Head of caudate nucleus (tissue), 42 donors: ENCODE results near the gene SENP6.
A peak's percentile ranks its signal among the peaks of the same experiment; 100 is the strongest.
"Not testable (repeated sequence)": the region's sequence is repeated elsewhere in the genome, so short reads cannot be mapped to it uniquely, and the experiment has no call there.

Source experiments
- DNase-seq, 42 donors: peaks; one replicate each; pipeline versions ENCODE4 v3.0.0 to v3.0.0-alpha.2; 2020 to 2021; ENCODE audit warnings: mixed read lengths in 7 of 42
- intact Hi-C: fragments of 100-400 bp; cut with DNase I; formaldehyde crosslinking; loops from one replicate; pipeline ENCODE4 v1.15.0; 2022

The SENP6 gene, protein sequence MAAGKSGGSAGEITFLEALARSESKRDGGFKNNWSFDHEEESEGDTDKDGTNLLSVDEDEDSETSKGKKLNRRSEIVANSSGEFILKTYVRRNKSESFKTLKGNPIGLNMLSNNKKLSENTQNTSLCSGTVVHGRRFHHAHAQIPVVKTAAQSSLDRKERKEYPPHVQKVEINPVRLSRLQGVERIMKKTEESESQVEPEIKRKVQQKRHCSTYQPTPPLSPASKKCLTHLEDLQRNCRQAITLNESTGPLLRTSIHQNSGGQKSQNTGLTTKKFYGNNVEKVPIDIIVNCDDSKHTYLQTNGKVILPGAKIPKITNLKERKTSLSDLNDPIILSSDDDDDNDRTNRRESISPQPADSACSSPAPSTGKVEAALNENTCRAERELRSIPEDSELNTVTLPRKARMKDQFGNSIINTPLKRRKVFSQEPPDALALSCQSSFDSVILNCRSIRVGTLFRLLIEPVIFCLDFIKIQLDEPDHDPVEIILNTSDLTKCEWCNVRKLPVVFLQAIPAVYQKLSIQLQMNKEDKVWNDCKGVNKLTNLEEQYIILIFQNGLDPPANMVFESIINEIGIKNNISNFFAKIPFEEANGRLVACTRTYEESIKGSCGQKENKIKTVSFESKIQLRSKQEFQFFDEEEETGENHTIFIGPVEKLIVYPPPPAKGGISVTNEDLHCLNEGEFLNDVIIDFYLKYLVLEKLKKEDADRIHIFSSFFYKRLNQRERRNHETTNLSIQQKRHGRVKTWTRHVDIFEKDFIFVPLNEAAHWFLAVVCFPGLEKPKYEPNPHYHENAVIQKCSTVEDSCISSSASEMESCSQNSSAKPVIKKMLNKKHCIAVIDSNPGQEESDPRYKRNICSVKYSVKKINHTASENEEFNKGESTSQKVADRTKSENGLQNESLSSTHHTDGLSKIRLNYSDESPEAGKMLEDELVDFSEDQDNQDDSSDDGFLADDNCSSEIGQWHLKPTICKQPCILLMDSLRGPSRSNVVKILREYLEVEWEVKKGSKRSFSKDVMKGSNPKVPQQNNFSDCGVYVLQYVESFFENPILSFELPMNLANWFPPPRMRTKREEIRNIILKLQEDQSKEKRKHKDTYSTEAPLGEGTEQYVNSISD

DNA sequence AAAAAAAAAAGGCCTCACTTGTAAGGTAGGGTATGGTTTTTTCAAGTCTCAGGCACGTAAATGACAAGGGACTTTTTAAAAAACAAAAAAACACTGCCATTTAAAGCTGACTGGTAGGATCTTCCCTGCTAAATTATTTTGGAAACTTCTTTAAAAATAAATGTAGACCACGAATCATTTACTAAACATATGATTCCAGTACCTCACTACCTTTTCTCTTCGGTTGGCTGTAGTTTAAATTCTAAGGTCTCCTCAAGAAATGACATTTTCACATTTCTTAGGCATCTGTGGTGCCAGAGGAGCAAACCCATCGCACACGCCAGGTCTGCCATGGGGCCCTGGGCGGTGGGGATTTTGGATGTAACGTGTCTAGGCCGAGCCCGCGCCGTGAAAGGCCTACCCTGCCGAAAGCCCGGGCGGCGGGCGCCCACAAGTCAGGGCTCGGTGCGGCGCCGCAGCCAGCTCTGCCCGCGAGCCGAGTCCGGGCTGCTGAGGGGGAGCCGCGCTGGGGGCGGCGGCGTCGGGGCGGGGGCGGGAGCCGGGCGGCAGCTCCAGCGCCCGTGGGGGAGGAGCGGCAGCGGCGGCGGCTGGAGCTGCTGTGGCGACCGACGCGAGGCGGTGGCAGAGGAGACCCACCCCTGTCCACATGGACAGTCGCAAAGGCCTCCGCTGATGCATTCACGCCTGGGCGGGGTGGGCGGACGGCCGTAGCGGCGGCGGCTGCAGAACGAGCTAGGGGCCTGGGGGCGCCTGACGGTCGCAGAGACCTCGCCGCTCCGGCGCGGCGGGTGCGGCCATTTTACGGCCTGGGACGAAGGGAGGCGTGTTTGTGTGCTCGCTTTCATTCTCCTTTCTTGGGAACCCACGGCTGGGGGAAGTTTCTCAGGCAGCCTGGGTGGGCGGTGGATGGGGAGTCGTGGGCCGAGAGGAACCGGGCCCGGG, at the start of gene SENP6:
Gene SENP6 (plus strand): TSS at position 577 of the 942 bp plus-strand sequence. CDS start 645 bp downstream, outside the sequence.
- peak; percentile 46 to 90 (median 80) for DNase-seq
- intact Hi-C loops = loop anchor here (10.0 kb wide), 2 partner anchors 143 to 317 kb away; partner anchors contain the start of genes MYO6 and TMEM30A

DNA sequence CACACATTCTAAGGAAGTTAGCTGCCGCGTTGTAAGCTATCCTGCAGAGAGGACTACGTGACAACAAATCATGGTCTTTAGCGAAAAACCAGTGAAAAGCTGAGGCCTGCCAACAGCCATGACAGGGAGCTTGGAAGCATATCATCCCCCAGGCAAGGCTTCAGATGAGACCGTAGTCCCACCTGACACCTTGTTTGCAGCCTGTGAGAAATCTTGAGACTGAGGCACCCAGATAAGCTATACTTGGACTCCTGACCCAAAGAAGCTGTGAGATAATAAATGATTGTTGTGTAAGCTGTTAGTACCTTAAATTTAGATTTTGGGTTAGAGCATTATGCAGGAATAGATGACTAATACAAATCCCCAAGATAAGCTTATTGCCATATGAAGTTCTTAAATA, 45.4 kb upstream of the SENP6 start:
- intact Hi-C loops = no loop called here
- no peak for DNase-seq

DNA sequence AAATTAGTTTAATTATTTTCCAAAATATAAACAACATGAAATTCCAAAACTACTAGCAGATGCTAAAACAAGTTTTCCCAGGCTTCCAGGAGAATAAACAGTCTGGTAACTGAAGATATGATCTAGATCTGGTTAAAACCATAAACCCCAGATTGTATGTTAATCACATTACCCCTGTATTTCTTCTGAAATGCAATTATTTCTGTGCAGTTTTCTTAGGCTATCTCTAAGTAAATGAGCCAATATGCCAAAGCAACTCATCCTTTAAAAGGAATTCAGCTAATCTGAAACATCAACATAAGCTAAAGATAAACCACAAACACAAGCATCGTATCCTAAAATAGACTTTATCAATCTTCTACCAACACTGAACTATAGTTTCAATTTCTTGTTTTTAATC, 44.6 kb upstream of the SENP6 start:
- DNase-seq = no peak
- intact Hi-C loops = no loop called here

DNA sequence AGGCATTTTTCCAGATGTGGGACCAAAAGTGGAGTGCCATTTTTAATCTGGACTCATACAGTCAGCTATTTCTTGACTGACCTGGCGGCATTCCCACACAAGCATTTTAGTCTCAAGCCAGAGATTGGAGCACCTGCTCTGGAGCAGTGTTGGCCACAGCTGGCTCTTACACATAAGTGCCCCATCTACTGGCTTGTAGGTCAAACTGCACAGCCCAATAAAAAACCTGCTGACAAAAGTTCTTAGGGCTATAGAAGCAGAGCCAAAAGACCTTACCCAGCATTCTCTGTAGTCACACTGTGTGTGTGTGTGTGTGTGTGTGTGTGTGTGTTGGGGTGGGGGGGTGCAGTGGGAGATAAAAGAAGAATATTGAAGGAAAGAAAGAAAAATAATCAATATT, 38.6 kb upstream of the SENP6 start:
- DNase-seq = no peak
- intact Hi-C loops = no loop called here

- no peak for DNase-seq
- intact Hi-C loops = no loop called here
Measured at GRCh38 chr6:75566137-75566767, 35.4 kb upstream of the SENP6 start.

DNA sequence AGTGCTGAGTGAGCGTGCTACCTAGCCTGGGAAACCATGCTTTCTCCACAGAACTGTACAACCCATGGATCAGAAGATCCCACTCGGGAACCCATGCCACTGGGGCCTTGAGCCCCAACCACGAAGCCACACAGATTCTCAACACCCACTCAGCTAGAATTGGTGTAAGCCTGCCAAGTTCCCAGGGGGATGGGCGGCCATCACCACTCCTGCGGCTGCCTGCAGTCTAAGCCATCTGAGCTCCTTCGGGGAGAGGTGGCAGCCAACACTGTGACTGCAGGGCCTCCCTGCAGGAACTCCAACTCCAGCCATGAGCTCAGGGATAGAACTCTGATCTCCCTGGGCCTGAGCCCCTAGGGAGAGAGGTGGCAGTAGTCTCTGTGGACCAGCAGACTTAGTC, 33.6 kb upstream of the SENP6 start:
- DNase-seq = no peak
- intact Hi-C loops = no loop called here

DNA sequence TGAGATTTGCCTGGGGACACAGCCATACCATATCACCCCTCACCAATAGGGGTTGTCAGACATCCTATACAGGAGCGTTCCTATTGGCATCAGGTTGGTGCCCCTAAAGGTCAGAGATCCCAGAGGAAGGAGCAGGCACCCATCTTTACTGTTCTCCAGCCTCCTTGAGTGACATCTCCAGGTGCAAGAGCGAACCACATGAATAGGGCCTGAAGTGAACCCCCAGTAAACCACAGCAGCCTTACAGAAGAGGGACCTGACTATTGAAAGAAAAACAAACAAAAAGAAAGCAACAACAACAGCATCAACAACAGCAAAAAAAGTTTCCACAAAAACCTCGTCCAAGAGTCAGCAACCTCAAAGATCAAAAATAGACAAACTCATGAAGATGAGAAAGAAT, 32.7 kb upstream of the SENP6 start:
- DNase-seq = no peak
- intact Hi-C loops = no loop called here

DNA sequence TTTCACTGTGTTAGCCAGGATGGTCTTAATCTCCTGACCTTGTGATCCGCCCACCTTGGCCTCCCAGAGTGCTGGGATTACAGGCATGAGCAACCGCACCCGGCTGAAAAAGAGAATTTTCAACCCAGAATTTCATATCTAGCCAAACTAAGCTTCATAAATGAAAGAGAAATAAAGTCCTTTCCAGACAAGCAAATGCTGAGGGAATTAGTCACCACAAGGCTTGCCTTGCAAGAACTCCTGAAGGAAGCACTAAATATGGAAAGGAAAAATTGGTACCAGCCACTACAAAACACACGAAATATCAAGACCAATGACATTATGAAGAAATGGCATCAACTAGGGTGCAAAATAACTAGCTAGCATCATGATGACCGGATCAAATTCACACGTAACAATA, 31.0 kb upstream of the SENP6 start:
- DNase-seq = not testable (repeated sequence)

DNA sequence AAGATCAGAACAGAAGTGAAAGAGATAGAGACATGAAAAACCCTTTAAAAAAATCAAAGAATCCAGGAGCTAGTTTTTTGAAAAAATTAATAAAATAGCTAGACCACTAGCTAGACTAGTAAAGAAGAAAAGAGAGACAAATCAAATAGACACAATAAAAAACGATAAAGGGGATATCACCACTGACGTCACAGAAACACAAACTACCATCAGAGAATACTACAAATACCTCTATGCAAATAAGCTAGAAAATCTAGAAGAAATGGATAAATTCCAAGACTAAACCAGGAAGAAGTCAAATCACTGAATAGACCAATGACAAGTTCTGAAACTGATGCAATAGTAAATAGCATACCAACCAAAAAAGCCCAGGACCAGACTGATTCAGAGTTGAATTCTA, 29.6 kb upstream of the SENP6 start:
- intact Hi-C loops = no loop called here

More for the DNA sequence above, 31.0 kb upstream of the SENP6 start:
- intact Hi-C loops = not testable (repeated sequence)

GRCh38 chr6:75579951-75580350, 21.7 kb upstream of the SENP6 start:
- no peak for DNase-seq
- intact Hi-C loops = no loop called here

More for the DNA sequence above, 29.6 kb upstream of the SENP6 start:
- no peak for DNase-seq

DNA sequence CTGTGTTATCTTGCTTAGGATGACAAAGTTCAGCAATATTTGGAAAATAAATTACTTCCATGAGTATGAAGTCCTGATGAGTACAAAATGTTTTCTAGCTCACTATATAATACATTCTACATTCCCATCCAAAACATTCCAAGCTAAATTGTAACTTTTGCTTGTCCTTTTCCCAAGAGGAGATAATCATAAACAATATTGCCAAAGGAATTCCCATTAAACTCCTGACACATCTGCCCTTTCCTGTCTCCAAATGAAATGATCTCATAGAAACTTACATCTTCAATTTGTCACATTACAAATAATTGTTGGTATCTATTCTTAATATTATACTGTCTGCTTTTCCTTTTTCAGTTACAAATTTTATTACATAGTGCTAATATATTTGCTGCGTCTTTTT, 20.4 kb upstream of the SENP6 start:
- no peak for DNase-seq
- intact Hi-C loops = no loop called here

GRCh38 chr6:75584552-75584951, 17.1 kb upstream of the SENP6 start:
- DNase-seq, intact Hi-C loops: not testable (repeated sequence)

GRCh38 chr6:75588948-75589347, 12.7 kb upstream of the SENP6 start:
- intact Hi-C loops = no loop called here
- no peak for DNase-seq

DNA sequence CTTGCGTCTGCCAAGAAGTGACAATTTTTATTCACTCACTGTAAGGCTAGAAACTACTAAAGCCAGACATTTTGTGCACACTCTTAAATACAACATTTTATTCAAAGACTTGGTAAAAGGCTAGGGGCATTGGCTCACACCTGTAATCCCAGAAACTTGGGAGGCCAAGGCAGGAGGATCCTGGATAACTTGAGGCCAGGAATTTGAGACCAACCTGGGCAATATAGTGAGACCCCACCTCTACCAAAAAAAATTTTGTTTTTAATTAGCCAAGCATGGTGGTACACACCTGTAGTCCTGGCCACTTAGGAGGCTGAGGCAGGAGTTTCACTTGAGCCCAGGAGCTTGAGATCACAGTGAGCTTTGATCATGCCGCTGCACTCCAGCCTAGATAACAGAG, 11.3 kb upstream of the SENP6 start:
- no peak for DNase-seq
- intact Hi-C loops = no loop called here

- DNase-seq, intact Hi-C loops: not testable (repeated sequence)
Measured at GRCh38 chr6:75596380-75596779, 5.3 kb upstream of the SENP6 start.

DNA sequence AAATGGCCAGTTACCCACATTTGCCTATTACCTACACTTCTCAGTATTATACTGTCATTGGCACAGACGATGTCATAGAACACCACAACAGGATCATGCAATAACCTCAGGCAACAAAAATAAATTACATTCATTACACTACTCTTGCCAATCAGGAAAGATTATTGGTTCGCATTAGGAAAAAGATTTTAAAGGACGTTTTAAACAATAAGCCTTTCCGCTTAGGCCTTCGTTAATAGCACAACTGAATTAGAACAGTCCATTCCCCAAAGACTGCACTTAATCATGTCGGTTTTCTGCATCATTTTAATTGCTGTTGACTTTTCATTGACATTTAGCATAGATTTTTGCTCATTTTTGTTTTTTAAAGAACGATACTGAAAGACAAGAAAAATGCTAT, 912 bp upstream of the SENP6 start:
- intact Hi-C loops = loop anchor here (10.0 kb wide), 2 partner anchors 144 to 316 kb away; partner anchors contain the start of genes MYO6 and TMEM30A
- no peak for DNase-seq

GRCh38 chr6:75602246-75603105, 796 bp downstream of the SENP6 start:
- DNase-seq = peak in 38 of 42 donors; percentile 25 to 81 (median 60)
- intact Hi-C loops = loop anchor here (10.0 kb wide), 2 partner anchors 142 to 318 kb away; partner anchors contain the start of genes MYO6 and TMEM30A
